MV-4-11 (cell line): ENCODE data around the gene PRDM16.

Experiments
- DNase-seq: peaks from one replicate; lab custom pipeline; 2025; lab: John Stamatoyannopoulos, UW

The PRDM16 gene

GRCh38 chr1:3032371-3033039 lies 36.5 kb upstream of the PRDM16 start:
- DNase-seq: no peak

- DNase-seq: no peak
These were observed 35.8 kb upstream of the PRDM16 start for GRCh38 chr1:3033040-3033789.

- DNase-seq: no peak
These were observed 35.3 kb upstream of the PRDM16 start for GRCh38 chr1:3033790-3034090.

- no peak for DNase-seq
These were observed 34.8 kb upstream of the PRDM16 start for GRCh38 chr1:3034162-3034561.

GRCh38 chr1:3034728-3035562 lies 34.1 kb upstream of the PRDM16 start:
- DNase-seq: no peak

GRCh38 chr1:3035563-3036446 lies 33.2 kb upstream of the PRDM16 start:
- DNase-seq: no peak

GRCh38 chr1:3036447-3037280 lies 32.3 kb upstream of the PRDM16 start:
- no peak for DNase-seq

GRCh38 chr1:3037281-3038040 lies 31.5 kb upstream of the PRDM16 start:
- DNase-seq: no peak

- DNase-seq: no peak
These were observed 30.9 kb upstream of the PRDM16 start for GRCh38 chr1:3038113-3038551.

GRCh38 chr1:3038571-3039181 lies 30.3 kb upstream of the PRDM16 start:
- DNase-seq: no peak

GRCh38 chr1:3040004-3040403 lies 29.0 kb upstream of the PRDM16 start:
- DNase-seq: no peak

GRCh38 chr1:3042481-3042880 lies 26.5 kb upstream of the PRDM16 start:
- DNase-seq: no peak

GRCh38 chr1:3049164-3049563 lies 19.8 kb upstream of the PRDM16 start:
- DNase-seq: no peak

GRCh38 chr1:3049905-3050304 lies 19.1 kb upstream of the PRDM16 start:
- no peak for DNase-seq

- no peak for DNase-seq
These were observed 18.4 kb upstream of the PRDM16 start for GRCh38 chr1:3050603-3051002.

GRCh38 chr1:3051270-3052268 lies 17.4 kb upstream of the PRDM16 start:
- DNase-seq: no peak

GRCh38 chr1:3052501-3052900 lies 16.5 kb upstream of the PRDM16 start:
- DNase-seq: no peak

GRCh38 chr1:3053366-3053980 lies 15.5 kb upstream of the PRDM16 start:
- DNase-seq: no peak
